T47D (cell line): ENCODE measurements around the gene LRRC36.

ENCODE experiments used
- DNase-seq, 2 experiments: peaks; one replicate each; pipeline versions ENCODE4 v3.0.0 to v3.0.0-alpha.2; 2011 to 2012; ENCODE audit warnings: low read depth in 1 of 2, low spot score in 1 of 2
- JUND ChIP-seq: IDR thresholded peaks from 2 replicates; pipeline ENCODE4 v1.6.1; 2012; ENCODE audit warnings: low read depth
- in situ Hi-C: cut with HindIII; loops from 2 replicates; pipeline ENCODE4 v1.10.0; 2016; ENCODE audit warnings: low sequenced_read_pairs, low pct_unique_long_range_greater_than_20kb

LRRC36 gene

DNA sequence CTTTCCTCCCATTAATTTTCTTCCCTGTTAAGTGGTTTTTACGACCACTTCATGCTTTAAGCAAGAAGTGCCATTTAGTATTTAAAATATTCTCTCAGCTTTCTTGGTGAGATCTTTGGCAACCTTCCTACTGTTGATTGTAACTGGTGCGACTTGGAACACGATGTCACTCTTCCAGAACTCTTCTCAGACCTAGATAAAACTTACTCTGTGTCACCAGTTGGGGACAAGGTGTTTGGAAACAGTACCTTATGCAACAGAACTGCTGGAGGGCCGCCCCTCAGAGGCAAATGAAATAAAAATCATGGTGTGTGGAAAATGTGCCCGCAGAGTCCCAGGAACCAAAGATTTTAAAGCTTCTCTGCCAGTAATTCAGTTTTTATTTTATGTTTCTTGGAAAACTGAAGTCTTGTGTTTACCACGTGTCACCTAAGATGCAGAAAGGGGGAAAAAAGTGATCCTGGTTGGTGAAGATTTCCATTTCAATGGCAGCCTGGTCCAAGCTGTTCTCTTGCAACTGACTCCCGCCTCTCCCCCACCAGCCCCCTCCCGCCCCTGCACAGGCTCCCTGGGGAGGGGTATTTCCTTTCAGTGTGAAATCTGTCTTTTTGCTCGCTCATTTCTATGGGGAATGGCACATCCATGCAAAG is 97.1 kb downstream of the LRRC36 start:
- DNase-seq, result no peak
- in situ Hi-C loops, result no loop called here

DNA sequence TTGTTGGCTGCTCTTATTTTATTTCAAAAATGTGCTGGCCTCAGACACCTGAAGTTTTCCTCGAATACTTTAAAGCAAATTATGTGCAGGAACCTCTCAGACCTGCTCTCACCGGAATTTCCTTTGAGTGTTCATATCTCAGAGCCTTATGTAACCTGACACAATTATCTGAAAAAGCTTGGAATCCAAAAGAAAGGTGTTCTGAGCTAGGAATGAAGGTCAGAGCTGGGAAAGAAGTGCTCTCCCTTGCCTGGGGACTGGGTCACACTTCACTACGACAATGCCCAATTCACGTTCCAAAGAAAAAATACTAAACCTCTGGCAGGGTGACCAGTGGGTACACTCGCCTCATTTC is 97.6 kb downstream of the LRRC36 start:
- in situ Hi-C loops, result no loop called here
- no peak for DNase-seq
- no peak for TF ChIP-seq JUND

More for the DNA sequence above, 97.1 kb downstream of the LRRC36 start:
- TF ChIP-seq JUND, result no peak

DNA sequence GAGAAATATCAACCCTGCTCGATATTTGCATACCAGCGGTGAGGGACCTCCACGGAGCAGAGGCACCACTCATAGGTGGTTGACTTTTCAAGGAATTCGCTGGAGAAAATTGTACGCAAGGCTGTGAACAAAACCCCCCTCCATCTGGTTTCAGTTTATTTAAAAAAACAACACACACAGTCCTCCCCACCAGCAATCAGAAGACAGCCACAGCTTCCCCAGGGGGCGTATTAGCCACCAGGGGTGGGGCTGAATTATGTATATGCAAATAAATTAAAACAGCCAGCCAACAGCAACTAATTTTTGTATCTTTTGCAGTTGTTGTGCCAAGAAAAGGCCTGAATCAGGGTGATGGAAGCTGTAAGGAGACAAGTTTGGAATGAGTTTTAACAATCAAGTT is 98.4 kb downstream of the LRRC36 start:
- in situ Hi-C loops, result no loop called here
- no peak for TF ChIP-seq JUND
- DNase-seq, result no peak

DNA sequence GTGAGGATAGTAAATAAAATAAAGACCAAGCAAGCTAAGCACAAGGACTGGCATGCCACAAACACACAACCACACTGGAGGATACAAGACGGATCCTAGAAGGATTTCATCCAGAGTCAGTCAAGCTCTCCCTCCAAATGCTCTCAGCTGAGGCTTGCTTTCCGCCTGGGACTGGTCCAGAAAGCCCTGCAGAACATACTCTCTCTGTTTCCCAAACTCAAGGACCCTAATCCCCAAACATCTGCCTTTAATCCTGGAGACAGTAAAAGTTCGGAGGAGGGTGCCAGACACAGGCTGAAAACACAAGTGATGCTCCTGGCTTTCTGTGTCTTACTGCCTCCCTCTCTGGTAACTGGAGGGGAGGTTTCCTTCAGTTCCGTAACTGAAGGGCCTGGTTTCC is 99.0 kb downstream of the LRRC36 start:
- in situ Hi-C loops, result no loop called here
- no peak for DNase-seq
- TF ChIP-seq JUND, result no peak

DNA sequence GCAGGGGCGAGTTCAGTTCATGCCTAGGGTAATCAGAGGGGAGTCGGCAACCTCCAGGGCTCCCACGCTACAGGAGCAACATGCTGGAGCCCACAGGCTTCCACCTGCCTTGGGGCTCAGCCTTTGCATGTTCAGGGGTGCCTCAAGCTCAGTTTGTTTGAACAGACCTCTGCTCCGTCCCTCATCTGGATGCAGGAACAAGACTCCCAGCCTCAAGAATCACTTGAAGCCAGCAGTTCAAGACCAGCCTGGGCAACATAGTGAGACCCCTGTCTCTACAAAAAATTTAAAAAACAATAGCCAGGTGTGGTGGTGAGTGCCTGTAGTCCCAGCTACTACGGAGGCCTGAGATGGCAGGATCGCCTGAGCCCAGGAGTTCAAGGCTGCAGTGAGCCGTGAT is 99.4 kb downstream of the LRRC36 start:
- DNase-seq, result no peak

DNA sequence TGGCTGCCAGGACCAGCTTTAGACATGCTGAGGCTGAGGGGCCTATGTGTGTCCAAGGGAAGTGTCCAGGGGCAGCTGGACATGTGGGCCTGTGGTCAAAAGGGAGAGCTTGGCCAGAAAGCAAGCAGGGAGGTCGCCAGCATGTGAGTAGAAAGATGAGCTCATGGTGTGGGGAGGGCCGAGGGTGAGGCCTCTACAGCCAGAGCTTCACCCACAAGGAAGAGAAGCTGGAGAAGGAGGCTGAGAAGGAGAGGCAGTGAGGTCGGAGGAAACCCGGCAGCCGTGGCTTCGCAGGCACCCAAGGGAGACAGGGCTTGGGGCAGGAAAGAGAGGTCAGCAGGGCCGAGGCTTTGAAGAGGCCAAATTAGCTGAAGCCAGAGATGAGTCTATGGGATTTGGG is 100.3 kb downstream of the LRRC36 start:
- DNase-seq, result no peak
- in situ Hi-C loops, result no loop called here

More for the DNA sequence above, 99.4 kb downstream of the LRRC36 start:
- TF ChIP-seq JUND, result no peak
- in situ Hi-C loops, result no loop called here

DNA sequence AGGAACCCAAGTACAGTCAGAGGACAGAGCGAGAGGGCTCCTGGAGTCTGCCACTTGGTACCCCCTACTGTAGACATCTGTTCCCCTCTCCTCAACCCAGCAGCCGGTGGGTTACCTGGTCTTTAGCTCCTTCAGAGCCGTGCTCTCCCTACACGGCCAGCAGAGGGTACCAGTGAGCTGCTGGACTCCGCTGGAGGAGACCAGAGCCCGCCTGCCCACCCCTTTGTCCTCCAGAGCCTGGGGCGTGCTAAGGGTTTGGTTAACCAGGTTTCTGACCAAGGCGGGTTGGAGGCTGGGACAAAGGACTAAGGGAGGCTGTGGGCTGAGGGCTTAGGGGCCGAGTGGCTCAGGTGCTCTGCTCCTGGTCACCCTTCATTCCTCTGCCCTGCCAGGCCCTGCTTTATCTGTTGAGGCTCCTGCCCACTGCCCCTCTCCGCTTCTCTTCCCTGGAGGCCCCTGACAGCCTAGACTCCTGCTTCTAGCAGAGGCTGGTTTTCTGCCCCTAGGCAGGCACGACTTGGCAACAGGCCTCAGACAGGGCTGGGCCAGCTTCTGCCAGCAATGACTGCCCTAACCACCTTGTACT is 101.6 kb downstream of the LRRC36 start:
- DNase-seq, result peak; percentile 68 to 81
- TF ChIP-seq JUND, result no peak
- in situ Hi-C loops, result no loop called here

More for the DNA sequence above, 100.3 kb downstream of the LRRC36 start:
- no peak for TF ChIP-seq JUND

DNA sequence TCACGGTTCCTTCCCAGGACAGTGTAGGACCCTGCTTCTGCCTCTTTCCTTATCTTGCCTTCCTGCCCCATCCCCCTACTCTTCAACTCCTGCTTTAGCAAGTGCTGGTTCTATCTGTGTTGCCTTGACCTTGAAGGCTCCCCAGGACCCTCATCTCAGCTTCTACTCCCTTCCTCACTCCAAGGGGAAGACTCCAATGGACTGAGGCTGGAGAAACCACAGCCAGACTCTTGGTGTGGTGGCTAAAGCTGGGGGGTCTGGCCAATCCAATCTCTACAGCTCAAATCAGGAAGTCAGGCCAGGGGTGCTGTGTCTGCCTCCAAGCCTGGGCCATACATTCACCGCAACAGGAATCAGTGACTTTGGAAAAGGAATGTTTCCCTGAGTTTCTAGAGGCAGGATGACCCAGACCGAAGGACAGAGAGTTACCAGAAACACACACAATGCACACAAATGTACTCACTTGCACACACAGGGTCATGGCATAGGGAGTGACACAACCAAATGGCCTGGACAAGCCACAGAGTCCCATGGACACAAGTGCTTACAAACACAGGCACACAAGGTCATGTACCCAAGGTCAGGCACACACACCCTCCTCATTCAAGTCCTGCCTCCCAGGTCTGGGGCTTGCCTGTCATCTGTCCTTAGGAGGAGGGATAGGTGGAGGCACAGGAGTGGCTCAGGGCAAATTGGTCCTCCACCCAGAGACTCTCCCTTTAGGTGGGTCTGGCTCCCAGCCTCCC is 102.6 kb downstream of the LRRC36 start:
- no peak for DNase-seq
- no peak for TF ChIP-seq JUND
- in situ Hi-C loops, result no loop called here

DNA sequence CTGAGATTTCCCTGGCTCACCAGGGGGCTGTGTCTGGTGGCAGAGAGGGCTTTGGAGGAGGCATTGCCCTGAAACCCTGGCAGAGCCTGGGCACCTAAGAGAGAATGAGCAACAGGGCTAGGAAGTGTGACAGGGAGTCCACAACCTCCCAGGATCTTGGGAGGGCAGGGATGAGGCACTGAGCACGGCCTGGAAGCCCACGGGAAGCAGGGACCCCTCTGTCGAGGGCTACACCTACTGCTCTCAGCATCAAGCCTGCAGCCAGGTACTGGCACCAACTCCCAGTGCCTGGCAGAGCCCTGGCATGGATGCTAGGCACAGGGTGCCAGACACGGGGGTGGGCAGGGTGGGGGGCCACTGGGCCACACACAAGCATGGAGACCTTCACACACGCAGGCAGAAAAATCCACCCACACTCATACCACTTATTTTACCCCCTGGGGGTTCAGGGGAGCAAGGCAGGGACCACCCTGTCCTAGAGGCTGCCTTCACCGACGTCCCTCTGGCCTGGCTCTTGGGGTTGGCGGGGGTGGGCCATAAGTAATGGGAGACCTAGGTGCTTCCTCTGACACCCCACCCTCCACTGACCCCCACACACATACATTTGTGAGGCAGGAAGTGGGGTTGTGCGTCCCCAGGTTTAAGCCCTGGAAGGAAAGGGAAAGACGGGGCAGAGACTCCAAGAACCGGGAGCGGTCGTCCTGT is 103.3 kb downstream of the LRRC36 start:
- in situ Hi-C loops, result no loop called here
- no peak for DNase-seq
- no peak for TF ChIP-seq JUND

DNA sequence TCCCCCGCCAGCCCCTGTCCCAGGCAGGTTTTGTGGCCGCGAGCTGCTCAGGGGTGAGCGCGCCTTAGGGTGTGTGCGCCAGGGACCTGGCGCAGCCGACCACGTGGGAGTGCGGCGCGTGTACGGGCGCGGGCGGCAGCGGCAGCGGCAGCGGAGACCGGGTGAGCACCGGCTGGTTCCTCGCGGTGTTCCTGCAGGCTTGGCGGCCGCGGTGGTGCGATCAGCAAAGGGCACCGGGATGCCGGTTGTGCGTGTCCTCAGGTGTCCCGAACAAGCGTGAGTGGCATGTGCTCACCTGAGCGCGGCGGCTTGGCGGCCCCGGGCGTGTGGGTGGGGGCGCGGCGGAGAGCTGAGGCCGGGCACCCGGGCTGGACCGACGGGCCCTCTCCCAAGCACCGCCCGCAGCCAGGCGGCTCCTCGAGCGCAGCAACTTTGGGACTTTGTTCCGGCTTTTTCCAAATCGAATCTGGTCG is 103.9 kb downstream of the LRRC36 start:
- TF ChIP-seq JUND, result no peak
- DNase-seq, result peak in 1 of 2 experiments; percentile 71
- in situ Hi-C loops, result no loop called here

DNA sequence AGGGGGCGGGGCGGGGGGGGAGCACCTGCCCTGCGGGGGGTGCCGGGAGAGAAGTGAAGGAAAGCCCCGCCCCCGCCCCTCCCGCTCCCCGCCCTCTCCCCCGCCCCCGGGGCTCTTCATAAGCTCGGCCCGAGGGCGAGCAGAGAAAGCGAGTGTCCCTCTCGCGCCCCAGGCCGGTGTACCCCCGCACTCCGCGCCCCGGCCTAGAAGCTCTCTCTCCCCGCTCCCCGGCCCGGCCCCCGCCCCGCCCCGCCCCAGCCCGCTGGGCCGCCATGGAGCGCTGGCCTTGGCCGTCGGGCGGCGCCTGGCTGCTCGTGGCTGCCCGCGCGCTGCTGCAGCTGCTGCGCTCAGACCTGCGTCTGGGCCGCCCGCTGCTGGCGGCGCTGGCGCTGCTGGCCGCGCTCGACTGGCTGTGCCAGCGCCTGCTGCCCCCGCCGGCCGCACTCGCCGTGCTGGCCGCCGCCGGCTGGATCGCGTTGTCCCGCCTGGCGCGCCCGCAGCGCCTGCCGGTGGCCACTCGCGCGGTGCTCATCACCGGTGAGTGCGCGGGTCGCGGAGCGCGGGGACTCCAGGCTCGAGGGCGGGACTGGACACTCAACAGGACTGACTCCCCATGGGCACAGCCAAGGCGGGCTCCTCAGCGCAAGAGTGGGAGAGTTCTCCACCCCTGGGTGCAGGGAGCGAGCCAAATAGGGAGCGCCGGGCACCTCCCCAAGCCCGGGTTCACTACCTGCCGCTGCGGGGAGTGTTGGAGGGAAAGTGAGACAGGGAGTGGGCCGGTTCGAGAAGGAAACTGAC is 104.6 kb downstream of the LRRC36 start, which contains the start of gene HSD11B2:
Gene HSD11B2, plus strand, starts transcription at position 145 of the 798 bp plus-strand sequence. Its CDS starts 128 bp downstream, at position 273.
- no peak for TF ChIP-seq JUND
- in situ Hi-C loops, result no loop called here
- peak; percentile 76 to 77 for DNase-seq
